ENCODE data around the gene SIVA1. TPM values are rescaled to one million over a fixed set of nuclear protein-coding genes. Genes with fewer than 3 reads are reported as not detected.
A peak's percentile ranks its signal among the peaks of the same experiment; 100 is the strongest.

Gene SIVA1
- total and polyA plus RNA-seq, 4 donors, result 67.4 to 115 (median 99.6) TPM

DNA sequence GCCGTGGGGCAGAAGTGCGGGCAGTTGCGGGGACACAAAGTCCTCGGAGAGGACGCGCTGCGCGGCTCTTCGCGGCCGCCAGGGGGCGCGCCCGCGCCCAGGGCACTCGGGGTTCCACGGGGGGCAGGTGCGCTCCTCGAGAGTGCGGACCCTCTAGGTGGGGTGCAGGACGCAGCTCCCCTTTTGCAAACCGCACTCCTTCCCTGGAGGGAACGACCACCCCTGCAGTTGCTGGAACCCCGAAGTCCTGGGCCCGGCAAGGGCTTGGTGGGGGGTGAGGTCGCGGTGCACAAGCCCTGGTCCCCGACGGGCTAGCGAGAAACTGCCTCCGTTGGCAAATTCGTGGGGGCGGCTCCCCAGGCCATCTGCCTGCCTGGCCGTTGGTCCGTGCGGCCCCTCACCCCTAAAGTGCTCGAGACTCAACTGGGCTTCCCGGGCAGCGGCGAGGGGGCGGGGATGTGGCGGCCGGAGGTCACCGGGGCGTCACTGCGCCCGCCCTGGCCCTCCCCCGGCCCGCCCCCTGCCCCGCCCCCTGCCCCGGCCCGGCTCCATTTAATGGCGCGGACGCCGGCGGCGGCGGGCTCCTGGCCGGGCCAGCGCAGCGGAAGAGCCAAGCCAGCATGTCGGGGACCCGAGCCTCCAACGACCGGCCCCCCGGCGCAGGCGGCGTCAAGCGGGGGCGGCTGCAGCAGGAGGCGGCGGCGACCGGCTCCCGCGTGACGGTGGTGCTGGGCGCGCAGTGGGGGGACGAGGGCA is 29.1 kb upstream of the SIVA1 start, which contains the start of gene ADSS1:
ADSS1 (plus strand) TSS at position 579 of the 756 bp plus-strand sequence; CDS start at position 621, 42 bp downstream.
- Histone ChIP-seq H3K4me3 (ENCODE audit: low read depth in 1 of 3, low read length in 3 of 3) (peak within 1 kb of the TSS; percentile 51 to 76 (median 55)), H3K9ac (ENCODE audit: low read depth in 1 of 2, low read length in 2 of 2) (peak within 1 kb of the TSS; percentile 52 to 76), H3K4me1 (ENCODE audit: control insufficient read depth in 4 of 4, insufficient read depth in 4 of 4, low read length in 3 of 4) (peaks cover 18 to 52% (median 33%) of the 10 kb centered on the region in 4 donors), H3K27ac (ENCODE audit: low read depth in 1 of 2, low read length in 2 of 2) (peak within 1 kb of the TSS; percentile 93 to 97), H3K36me3 (ENCODE audit: control insufficient read depth in 4 of 4, insufficient read depth in 3 of 4, low read depth in 1 of 4, low read length in 3 of 4) (peaks cover 0 to 5% (median 4%) of the 10 kb centered on the region in 4 donors), H3K9me3 (ENCODE audit: control insufficient read depth in 4 of 4, low read length in 3 of 4) (no peaks in the 10 kb centered on the region), H3K27me3 (ENCODE audit: control insufficient read depth in 4 of 4, insufficient read depth in 4 of 4, low read length in 3 of 4) (no peaks in the 10 kb centered on the region)
- peak; percentile 80 for DNase-seq (ENCODE audit: low spot score)
- TF ChIP-seq, protein P1, sequence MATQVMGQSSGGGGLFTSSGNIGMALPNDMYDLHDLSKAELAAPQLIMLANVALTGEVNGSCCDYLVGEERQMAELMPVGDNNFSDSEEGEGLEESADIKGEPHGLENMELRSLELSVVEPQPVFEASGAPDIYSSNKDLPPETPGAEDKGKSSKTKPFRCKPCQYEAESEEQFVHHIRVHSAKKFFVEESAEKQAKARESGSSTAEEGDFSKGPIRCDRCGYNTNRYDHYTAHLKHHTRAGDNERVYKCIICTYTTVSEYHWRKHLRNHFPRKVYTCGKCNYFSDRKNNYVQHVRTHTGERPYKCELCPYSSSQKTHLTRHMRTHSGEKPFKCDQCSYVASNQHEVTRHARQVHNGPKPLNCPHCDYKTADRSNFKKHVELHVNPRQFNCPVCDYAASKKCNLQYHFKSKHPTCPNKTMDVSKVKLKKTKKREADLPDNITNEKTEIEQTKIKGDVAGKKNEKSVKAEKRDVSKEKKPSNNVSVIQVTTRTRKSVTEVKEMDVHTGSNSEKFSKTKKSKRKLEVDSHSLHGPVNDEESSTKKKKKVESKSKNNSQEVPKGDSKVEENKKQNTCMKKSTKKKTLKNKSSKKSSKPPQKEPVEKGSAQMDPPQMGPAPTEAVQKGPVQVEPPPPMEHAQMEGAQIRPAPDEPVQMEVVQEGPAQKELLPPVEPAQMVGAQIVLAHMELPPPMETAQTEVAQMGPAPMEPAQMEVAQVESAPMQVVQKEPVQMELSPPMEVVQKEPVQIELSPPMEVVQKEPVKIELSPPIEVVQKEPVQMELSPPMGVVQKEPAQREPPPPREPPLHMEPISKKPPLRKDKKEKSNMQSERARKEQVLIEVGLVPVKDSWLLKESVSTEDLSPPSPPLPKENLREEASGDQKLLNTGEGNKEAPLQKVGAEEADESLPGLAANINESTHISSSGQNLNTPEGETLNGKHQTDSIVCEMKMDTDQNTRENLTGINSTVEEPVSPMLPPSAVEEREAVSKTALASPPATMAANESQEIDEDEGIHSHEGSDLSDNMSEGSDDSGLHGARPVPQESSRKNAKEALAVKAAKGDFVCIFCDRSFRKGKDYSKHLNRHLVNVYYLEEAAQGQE (IDR thresholded peaks at IDR 0.05), result peak; percentile 15
- TF ChIP-seq, protein P2, sequence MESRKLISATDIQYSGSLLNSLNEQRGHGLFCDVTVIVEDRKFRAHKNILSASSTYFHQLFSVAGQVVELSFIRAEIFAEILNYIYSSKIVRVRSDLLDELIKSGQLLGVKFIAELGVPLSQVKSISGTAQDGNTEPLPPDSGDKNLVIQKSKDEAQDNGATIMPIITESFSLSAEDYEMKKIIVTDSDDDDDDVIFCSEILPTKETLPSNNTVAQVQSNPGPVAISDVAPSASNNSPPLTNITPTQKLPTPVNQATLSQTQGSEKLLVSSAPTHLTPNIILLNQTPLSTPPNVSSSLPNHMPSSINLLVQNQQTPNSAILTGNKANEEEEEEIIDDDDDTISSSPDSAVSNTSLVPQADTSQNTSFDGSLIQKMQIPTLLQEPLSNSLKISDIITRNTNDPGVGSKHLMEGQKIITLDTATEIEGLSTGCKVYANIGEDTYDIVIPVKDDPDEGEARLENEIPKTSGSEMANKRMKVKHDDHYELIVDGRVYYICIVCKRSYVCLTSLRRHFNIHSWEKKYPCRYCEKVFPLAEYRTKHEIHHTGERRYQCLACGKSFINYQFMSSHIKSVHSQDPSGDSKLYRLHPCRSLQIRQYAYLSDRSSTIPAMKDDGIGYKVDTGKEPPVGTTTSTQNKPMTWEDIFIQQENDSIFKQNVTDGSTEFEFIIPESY (IDR thresholded peaks at IDR 0.05), result no peak
- peak; percentile 58 to 67 for TF ChIP-seq RAD21 (IDR thresholded peaks at IDR 0.05)
- TF ChIP-seq EGR1 (IDR thresholded peaks at IDR 0.05; ENCODE audit: low read depth in 2 of 2), result peak in 1 of 2 donors; percentile 17
- no peak for TF ChIP-seq FOXA1 (IDR thresholded peaks at IDR 0.05)
- no peak for TF ChIP-seq SP1 (IDR thresholded peaks at IDR 0.05)
- TF ChIP-seq, protein P3, sequence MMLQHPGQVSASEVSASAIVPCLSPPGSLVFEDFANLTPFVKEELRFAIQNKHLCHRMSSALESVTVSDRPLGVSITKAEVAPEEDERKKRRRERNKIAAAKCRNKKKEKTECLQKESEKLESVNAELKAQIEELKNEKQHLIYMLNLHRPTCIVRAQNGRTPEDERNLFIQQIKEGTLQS (IDR thresholded peaks at IDR 0.05), result no peak
- TF ChIP-seq JUND (IDR thresholded peaks at IDR 0.05), result no peak
- TF ChIP-seq TAF1 (conservative IDR thresholded peaks at IDR 0.05), result no peak
- TF ChIP-seq NR2F2 (IDR thresholded peaks at IDR 0.05), result no peak
- TF ChIP-seq HNF4G (IDR thresholded peaks at IDR 0.05), result no peak
- TF ChIP-seq HNF4A (conservative IDR thresholded peaks at IDR 0.05), result no peak
- TF ChIP-seq, protein P4, sequence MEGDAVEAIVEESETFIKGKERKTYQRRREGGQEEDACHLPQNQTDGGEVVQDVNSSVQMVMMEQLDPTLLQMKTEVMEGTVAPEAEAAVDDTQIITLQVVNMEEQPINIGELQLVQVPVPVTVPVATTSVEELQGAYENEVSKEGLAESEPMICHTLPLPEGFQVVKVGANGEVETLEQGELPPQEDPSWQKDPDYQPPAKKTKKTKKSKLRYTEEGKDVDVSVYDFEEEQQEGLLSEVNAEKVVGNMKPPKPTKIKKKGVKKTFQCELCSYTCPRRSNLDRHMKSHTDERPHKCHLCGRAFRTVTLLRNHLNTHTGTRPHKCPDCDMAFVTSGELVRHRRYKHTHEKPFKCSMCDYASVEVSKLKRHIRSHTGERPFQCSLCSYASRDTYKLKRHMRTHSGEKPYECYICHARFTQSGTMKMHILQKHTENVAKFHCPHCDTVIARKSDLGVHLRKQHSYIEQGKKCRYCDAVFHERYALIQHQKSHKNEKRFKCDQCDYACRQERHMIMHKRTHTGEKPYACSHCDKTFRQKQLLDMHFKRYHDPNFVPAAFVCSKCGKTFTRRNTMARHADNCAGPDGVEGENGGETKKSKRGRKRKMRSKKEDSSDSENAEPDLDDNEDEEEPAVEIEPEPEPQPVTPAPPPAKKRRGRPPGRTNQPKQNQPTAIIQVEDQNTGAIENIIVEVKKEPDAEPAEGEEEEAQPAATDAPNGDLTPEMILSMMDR (IDR thresholded peaks at IDR 0.05; ENCODE audit: low read depth, low read length, missing input control), result peak; percentile 87
- TF ChIP-seq FOXA2 (IDR thresholded peaks at IDR 0.05), result no peak
- TF ChIP-seq, protein P5, sequence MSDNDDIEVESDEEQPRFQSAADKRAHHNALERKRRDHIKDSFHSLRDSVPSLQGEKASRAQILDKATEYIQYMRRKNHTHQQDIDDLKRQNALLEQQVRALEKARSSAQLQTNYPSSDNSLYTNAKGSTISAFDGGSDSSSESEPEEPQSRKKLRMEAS (IDR thresholded peaks at IDR 0.05), result no peak
- TF ChIP-seq GABPA (IDR thresholded peaks at IDR 0.05 in 1 of 2, conservative IDR thresholded peaks at IDR 0.05 in 1 of 2), result no peak
- peak; percentile 12 to 20 for TF ChIP-seq RXRA (IDR thresholded peaks at IDR 0.05)
- TF ChIP-seq YY1 (IDR thresholded peaks at IDR 0.05), result peak; percentile 85
- WGBS, result under 1% methylated on average over 82 of the region's 82 CpGs
